Measurements from ENCODE around the gene GDF2. TPM values are rescaled to one million over a fixed set of nuclear protein-coding genes. Genes with fewer than 3 reads are reported as not detected.

GDF2 gene
- total RNA-seq, 4 donors from 2014 or later = not detected

- H3K4me3 ChIP-seq = no peak overlapping the region
- H3K36me3 ChIP-seq = no peaks in the 10 kb centered on the region
- H3K27ac ChIP-seq = no peak overlapping the region
- DNase-seq = no peak
- H3K4me1 ChIP-seq = peaks cover 0 to 21% (median 0%) of the 10 kb centered on the region in 3 donors
- 69 to 87% methylated on average over 3 of the region's 3 CpGs for WGBS, 2 donors
- H3K27me3 ChIP-seq = no peaks in the 10 kb centered on the region
- no peak for TF ChIP-seq CTCF (IDR thresholded peaks at IDR 0.05)
- TF ChIP-seq POLR2A (IDR thresholded peaks at IDR 0.05) = no peak
- H3K9me3 ChIP-seq = no peaks in the 10 kb centered on the region
- intact Hi-C loops (cut with DNase I) = no loop called here
Observed at GRCh38 chr10:47362199-47362598, 39.9 kb downstream of the GDF2 start.

- H3K27ac ChIP-seq = no peak overlapping the region
- H3K4me1 ChIP-seq = peaks cover 0 to 21% (median 0%) of the 10 kb centered on the region in 3 donors
- no peaks in the 10 kb centered on the region for H3K27me3 ChIP-seq
- H3K36me3 ChIP-seq = no peaks in the 10 kb centered on the region
- H3K9me3 ChIP-seq = no peaks in the 10 kb centered on the region
- no peak for DNase-seq
- TF ChIP-seq CTCF (IDR thresholded peaks at IDR 0.05) = no peak
- no peak for TF ChIP-seq POLR2A (IDR thresholded peaks at IDR 0.05)
- 67 to 82% methylated on average over 3 of the region's 3 CpGs for WGBS, 2 donors
- intact Hi-C loops (cut with DNase I) = no loop called here
- no peak overlapping the region for H3K4me3 ChIP-seq
Observed at GRCh38 chr10:47363781-47364180, 41.5 kb downstream of the GDF2 start.

- WGBS, 2 donors = 66 to 81% methylated on average over 3 to 4 of the region's 4 CpGs
- Histone ChIP-seq H3K4me3 (no peak overlapping the region), H3K36me3 (no peaks in the 10 kb centered on the region), H3K4me1 (peaks cover 0 to 21% (median 0%) of the 10 kb centered on the region in 3 donors), H3K9me3 (no peaks in the 10 kb centered on the region), H3K27me3 (no peaks in the 10 kb centered on the region), H3K27ac (no peak overlapping the region)
- no peak for DNase-seq
- TF ChIP-seq CTCF (IDR thresholded peaks at IDR 0.05) = no peak
- no peak for TF ChIP-seq POLR2A (IDR thresholded peaks at IDR 0.05)
- intact Hi-C loops (cut with DNase I) = no loop called here
Observed at GRCh38 chr10:47364366-47364765, 42.1 kb downstream of the GDF2 start.

- 88 to 90% methylated on average over 5 of the region's 6 CpGs for WGBS, 2 donors
- Histone ChIP-seq H3K4me1 (peaks cover 0 to 21% (median 0%) of the 10 kb centered on the region in 3 donors), H3K27ac (no peak overlapping the region), H3K27me3 (no peaks in the 10 kb centered on the region), H3K4me3 (no peak overlapping the region), H3K9me3 (no peaks in the 10 kb centered on the region), H3K36me3 (no peaks in the 10 kb centered on the region)
- DNase-seq = no peak
- TF ChIP-seq CTCF (IDR thresholded peaks at IDR 0.05) (no peak), POLR2A (IDR thresholded peaks at IDR 0.05) (no peak)
- intact Hi-C loops (cut with DNase I) = no loop called here
Observed at GRCh38 chr10:47364911-47365310, 42.7 kb downstream of the GDF2 start.

- DNase-seq = no peak
- Histone ChIP-seq H3K4me1 (peaks cover 0 to 16% (median 0%) of the 10 kb centered on the region in 3 donors), H3K9me3 (no peaks in the 10 kb centered on the region), H3K36me3 (no peaks in the 10 kb centered on the region), H3K4me3 (no peak overlapping the region), H3K27me3 (no peaks in the 10 kb centered on the region), H3K27ac (no peak overlapping the region)
- no peak for TF ChIP-seq POLR2A (IDR thresholded peaks at IDR 0.05)
- no peak for TF ChIP-seq CTCF (IDR thresholded peaks at IDR 0.05)
- 82 to 86% methylated on average over 9 of the region's 9 CpGs for WGBS, 2 donors
- intact Hi-C loops (cut with DNase I) = no loop called here
Observed at GRCh38 chr10:47365431-47366180, 43.4 kb downstream of the GDF2 start.

All from esophagus squamous epithelium (tissue), 5 donors.